GM15510 (cell line): ENCODE data around the gene ISCU.

Experiments
- POLR2A ChIP-seq: IDR thresholded peaks from 3 replicates; pipeline ENCODE4 v1.6.1; 2011; ENCODE audit warnings: borderline replicate concordance; ENCODE audit not compliant: insufficient read length; ENCODE audit errors: extremely low read depth

The ISCU gene

DNA sequence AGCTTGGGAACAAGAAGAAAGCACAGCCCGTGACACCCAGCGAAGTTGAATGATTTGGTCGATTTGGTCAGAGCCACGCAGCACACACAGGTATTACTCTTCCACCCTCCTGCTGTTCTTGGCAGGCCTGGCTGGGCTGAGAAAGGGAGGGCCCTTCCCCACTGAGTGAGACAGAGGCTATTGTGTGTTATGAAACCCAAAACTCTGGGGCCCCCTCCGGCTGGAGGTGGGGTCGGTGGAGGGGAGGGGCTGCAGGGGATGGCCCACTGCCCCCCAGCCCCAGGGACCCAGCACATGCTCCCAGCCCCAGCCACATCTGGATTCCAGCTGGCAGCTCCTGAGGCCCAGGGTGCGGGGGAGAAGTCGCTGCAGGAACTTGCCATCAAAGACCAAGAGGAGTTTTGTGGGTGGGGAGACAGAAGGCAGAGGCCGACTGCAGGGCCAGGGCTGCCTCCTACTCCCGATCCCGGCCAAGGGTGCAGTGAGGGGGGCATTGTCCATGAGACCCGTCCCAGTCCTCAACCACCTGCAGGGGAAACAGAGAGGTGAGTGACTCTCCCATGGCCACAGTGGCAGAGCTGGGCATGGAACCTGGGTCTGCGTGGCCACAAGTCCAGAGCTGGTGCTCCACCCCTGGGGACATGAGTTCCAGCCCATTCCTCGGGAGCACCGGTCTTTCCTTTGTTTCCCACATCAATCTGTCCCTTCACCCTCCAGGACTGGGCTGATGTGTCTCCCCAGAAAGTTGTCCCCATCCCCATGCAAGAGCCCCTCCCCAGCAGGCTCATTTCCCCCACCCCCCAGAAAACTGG lies 26.8 kb downstream of the ISCU start:
- TF ChIP-seq POLR2A = no peak

DNA sequence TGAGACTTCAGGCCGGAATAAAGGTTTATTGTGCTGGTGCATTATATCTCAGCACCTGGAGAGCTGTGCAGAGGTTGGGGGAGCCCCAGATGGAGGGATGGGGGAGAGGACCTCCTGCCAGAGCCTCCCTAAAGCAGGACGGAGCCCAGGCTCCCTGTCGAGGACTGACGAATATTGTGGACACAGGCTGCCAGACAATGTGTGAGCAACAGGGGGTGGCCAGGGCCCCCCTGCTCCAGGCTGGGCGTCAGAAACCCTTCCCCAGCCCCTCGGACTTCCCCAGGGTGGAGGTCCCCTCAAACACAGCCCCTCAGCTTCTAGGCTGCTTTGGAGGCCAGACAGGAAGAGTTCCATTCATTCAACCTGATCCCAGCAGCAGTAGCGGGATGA lies 27.4 kb downstream of the ISCU start:
- TF ChIP-seq POLR2A = no peak

- no peak for TF ChIP-seq POLR2A
Observed at GRCh38 chr12:108591267-108591980, 29.0 kb downstream of the ISCU start.

DNA sequence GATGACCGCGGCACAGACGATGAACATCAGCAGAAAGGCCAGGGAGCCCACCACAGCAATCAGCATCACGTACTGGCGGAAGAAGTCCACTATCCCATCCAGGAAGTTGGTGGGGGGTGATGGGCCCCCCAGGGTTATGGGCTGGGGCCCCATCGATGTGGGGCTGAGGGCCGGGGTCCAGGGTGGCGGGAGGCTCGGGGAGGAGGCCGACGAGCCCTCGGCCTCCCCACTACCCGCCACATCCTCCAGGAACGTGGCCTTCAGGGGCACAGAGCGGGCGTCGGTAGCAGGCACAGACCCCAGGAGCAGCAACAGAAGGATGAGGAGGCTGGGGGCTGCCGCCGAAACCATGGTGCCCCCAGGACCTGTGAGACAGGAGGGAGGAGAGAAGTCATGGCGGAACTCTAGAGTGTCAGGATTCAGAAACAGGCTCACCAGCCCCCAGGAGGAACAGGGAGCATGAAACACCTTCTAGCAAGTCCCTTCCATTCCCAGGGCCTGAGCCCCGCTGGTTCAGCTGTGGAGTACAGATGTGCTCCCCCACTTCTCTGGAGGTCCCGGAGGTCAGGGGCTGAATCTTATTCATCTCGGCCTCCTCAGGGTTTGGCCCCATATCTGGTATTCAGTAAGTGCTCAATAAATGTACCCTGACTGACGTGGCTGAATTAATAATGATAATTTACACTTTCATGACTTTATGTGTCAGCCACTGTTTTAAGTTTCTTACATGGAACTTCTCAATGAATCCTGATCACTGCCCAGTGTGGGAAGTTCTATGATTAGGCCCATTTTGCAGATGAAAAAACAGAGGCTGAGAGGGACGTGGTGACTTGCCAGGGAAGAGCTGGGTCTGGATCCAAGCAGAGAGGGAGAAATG lies 29.9 kb downstream of the ISCU start:
- TF ChIP-seq POLR2A = no peak

- no peak for TF ChIP-seq POLR2A
Observed at GRCh38 chr12:108594323-108594903, 32.0 kb downstream of the ISCU start.

DNA sequence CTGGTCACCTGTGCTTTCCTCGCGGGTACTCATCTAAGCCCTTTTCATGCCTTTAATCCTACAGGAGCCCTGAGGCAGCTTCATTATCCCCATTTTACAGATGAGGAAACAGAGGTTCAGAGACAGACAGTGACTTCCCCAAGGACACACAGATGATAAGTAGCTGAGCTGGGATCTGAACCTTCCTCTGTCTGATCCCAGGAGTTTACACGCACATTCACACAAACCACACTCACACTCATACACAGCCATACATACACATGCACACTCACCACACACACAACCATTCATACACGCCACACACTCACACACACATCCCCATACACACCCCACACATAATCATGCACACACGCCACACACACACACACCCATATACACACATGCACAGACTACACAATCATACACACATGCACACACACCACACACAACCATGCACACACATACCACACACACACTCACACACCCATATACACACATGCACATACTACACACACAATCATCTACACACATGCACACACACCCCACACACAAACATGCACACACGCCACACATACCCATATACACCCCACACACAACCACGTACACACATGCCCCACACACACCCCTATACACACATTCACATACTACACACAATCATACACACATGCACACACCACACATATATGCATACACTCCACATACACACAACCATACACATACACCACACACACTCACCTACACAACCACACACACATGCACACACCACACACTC lies 32.7 kb downstream of the ISCU start:
- TF ChIP-seq POLR2A = no peak

DNA sequence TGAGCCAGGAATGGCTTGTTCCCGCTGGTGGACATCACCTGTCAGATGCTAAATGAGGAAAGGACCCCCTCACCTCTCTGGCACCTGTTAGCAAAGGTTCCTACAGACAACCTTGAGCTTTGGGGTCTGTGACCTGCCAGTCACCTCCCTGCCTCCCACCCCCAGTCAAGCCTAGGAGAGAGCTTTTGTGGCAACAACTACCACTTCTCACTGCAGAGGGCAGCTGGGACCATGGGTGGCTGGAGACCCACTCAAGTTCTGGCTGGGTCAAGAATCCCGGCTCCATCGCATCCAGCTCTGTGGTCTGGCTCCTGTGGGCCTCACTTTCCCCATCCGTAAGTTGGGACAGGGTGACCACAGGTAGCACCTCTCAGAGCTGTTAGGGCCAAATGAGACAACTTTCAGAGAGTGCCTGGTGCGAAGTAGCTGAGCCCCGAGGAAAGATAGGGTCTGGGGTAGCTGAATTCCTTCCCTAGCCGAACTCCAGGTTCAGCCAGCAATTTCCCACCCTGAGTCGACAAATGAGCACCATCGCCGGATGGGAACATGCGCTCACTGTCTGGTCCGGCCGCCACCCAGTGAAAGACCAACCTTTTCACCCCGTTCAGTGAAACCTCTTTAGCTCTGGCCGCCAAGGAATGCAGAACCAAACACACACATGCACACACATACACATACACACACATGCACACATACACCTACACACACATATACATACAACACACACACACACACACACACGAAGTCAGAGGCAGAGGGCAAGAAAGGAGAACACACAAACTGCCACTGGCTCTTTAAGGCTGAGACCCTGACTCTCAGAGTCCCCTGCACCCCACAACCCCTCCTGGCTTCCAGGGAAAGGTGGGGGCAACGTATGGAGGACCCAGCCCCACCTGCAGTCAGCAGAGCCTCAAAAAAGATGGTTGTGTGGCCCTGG lies 33.6 kb downstream of the ISCU start:
- no peak for TF ChIP-seq POLR2A

DNA sequence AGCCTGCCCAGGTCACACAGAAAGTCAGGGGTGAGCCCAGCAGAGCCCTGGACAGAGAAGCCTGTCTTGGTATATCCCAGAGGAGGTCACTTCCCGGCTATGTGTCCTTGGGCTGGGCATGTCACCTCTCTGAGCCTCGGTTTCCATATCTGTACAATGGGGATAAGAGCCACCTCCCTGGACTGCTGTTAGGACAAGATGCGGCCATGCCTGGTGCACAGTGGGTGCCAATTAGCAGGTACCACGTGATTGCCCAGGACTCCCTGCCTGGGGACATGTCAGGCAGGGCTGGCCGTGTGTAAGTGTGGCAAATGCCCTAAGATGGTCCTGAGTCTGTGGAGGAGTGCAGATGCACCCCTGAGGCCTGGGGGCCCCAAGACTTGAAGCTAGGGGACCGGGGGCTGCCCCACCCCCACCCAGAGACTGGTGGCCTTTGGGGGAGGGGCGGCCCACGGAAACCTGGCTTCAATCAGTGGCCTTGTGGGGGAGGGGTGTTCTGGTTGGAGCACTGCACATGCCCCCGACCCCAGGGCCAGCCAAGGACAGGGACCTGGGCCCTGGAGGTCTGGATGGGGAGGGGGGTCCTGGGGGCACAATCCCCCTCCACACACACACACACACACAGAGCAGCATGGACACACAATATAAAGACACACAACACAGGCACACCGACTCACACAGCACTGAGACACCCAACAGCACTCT lies 34.6 kb downstream of the ISCU start:
- TF ChIP-seq POLR2A = no peak

GRCh38 chr12:108597559-108598471 lies 35.4 kb downstream of the ISCU start, which contains the start of gene TMEM119:
TMEM119 (minus strand) TSS chr12:108598084; CDS start chr12:108592383, 5,701 bp downstream.
- TF ChIP-seq POLR2A = no peak

DNA sequence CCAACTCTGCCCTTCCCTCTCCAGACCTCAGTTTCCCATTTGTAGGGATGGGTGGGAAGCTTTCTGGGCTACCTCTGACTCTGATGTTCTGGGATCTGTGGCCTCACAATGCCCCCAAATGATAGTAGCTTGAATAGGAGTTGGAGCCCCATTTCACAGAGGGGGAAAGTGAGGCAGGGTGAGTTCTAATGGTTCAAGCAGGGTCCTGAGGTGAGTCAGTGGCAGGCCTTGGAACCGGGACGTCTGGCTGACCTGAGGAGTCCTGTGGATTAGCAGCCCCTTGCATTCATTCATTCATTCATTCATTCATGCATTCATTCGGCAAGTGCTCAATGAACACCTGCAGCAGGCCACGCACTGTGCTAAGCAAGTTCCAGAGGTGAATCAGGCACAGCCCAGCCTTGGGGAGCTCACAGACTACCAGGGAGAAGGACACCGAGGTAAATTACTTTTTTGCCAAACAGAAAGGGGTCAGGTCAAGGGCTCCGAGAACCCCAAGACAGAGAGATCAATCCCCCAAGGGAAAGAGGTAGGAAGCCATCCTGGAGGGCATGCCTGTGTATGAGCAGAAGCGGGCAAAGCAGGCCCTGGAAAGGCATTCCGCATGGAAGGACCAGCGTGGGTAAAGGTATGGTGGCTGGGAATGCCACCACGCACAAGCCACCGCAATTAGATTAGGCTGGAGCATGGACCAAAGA lies 36.3 kb downstream of the ISCU start:
- TF ChIP-seq POLR2A = no peak

DNA sequence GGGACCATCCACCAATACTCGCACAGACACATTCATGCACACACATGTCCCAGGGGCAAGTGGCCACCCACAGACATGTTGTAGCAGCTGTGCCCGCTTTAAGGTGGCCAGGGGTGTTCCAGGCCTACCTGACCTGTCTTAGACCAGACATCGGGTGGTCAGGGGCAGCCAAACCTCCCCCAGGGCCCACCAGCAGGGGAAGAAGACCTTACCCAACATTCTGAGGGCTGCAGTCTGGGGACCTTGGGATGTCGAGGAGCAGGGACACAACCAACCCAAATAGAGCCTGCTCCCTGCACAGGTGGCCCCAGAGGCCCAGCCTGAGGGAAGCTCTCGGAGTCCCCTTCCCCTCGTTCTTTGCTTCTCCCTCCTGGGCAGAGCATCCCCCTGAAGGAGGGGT lies 37.1 kb downstream of the ISCU start:
- no peak for TF ChIP-seq POLR2A
